A549 treated with AZD2906 at 1 μM for 4 hours (cell line): ENCODE measurements around the gene CKAP5. TPM values are rescaled to one million over a fixed set of nuclear protein-coding genes. Genes with fewer than 3 reads are reported as not detected.

Experiments used
- total RNA-seq: library from RNA; stranded (reverse); fragments of 200-300 nt; extraction: Qiagen RNA extraction; gene quantifications from 5 replicates; pipeline ENCODE4 v1.2.3, GENCODE V29; 2022

Gene CKAP5
- total RNA-seq = 57.2 to 79.6 TPM (median 65.1 TPM) in 5 replicates

GRCh38 chr11:46845740-46846509 lies at the start of gene CKAP5:
Gene CKAP5, minus strand, starts transcription at chr11:46846280. Its CDS starts 25,049 bp downstream, at chr11:46821231.

GRCh38 chr11:46719048-46719542 lies 127.0 kb downstream of the CKAP5 start, which contains the start of gene F2:
Gene F2, plus strand, starts transcription at chr11:46719213. Its CDS starts 23 bp downstream, at chr11:46719236.

GRCh38 chr11:46700241-46701077 lies 145.6 kb downstream of the CKAP5 start, which contains the start of the genes ARHGAP1 and ZNF408:
Gene ARHGAP1, minus strand, starts transcription at chr11:46700619. Its CDS starts 4,512 bp downstream, at chr11:46696107.
Gene ZNF408, plus strand, starts transcription at chr11:46701031. Its CDS starts 17 bp downstream, at chr11:46701048.

Other genes with a start within 250 kb of the CKAP5 start
- gene HARBI1, start 229.1 kb downstream of the CKAP5 start, total RNA-seq = 4.7 to 5.5 TPM (median 5.0 TPM) in 5 replicates
- 54.0 to 62.5 TPM (median 57.7 TPM) in 5 replicates for gene ATG13, start 228.7 kb downstream of the CKAP5 start, total RNA-seq
- gene ARHGAP1, start 145.7 kb downstream of the CKAP5 start, total RNA-seq = 56.2 to 66.5 TPM (median 58.8 TPM) in 5 replicates
- gene ZNF408, start 145.2 kb downstream of the CKAP5 start, total RNA-seq = 18.3 to 21.4 TPM (median 18.5 TPM) in 5 replicates
- gene F2, start 127.1 kb downstream of the CKAP5 start, total RNA-seq = 1.7 to 3.1 TPM (median 2.2 TPM) in 5 replicates
- gene LRP4, start 72.3 kb upstream of the CKAP5 start, total RNA-seq = 7.1 to 7.9 TPM (median 7.6 TPM) in 5 replicates
- 27.9 to 34.9 TPM (median 29.9 TPM) in 5 replicates for gene CSTPP1, start 90.5 kb upstream of the CKAP5 start, total RNA-seq